ENCODE results near the gene TAF4B. TPM values are rescaled to one million over a fixed set of nuclear protein-coding genes. Genes with fewer than 3 reads are reported as not detected.

Gene TAF4B
- total and polyA plus RNA-seq, 9 of the 15 experiments (the other 6 are each of a cell fraction or from before 2014, with no cell fraction given) = 4.5 to 25.3 (median 20.5) TPM

DNA sequence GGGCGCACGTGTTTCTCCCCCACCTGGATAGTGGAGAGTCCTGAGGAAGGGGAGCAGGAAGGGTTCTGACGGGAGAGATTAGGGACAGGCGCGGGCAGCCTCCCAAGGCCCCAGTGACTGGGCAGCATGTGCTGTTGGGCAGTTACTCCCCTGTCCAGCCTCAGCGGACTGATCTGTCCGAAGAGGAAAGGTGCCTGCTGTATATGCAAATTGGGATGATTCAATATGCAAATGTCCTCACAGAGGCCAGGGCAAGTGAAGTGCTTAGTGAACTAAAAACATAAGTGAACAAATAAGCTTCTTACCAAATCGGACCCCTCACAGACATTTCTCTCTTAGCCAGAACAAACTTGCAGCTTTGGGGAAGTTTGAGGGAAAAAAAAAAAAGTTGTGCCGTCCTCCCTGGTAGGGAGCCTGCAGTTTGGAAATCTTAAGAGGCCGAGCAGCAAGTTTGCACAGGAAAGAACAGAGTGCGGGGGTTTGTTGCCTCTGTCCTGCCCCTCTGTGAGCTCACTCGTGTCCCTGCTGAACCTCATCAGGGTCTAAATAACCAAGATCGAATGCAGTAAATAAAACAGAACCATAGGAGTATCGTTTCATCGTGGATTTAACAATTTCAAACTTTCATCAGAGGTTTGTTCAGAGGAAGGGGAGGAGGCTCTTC lies 180.7 kb downstream of the TAF4B start:
- intact Hi-C loops (cut with micrococcal nuclease) = loop anchor here (10.0 kb wide), 1 partner anchor 238 kb away; no protein-coding TSS in a partner anchor
- no peak for FAIRE-seq
- Histone ChIP-seq H4K20me1 (replicated peaks; ENCODE audit: control insufficient read depth, insufficient read depth, low read length) (no peaks in the 10 kb centered on the region), H3K36me3 (ENCODE audit: control insufficient read depth, insufficient read depth, low read length) (no peaks in the 10 kb centered on the region), H3K9me1 (ENCODE audit: control insufficient read depth, insufficient read depth, low read length) (no peaks in the 10 kb centered on the region), H3K4me1 (replicated peaks in 1 of 2; ENCODE audit: control insufficient read depth in 2 of 2, insufficient read depth in 2 of 2, low read length in 2 of 2) (peaks cover 0 to 3% of the 10 kb centered on the region in 2 experiments; a peak in 1 of 5 replicates), H3K4me2 (ENCODE audit: insufficient read depth, low read length) (peak overlapping the region; percentile 2; the same call in 1 of the 2 replicates), H3K27me3 (ENCODE audit: control insufficient read depth in 2 of 2, insufficient read depth in 2 of 2, low read length in 2 of 2) (peaks cover 20 to 32% of the 10 kb centered on the region in 2 experiments; a peak in 4 of 5 replicates), H3K9me3 (replicated peaks; ENCODE audit: control insufficient read depth, insufficient read depth, low read depth, low read length) (no peaks in the 10 kb centered on the region), H3K27ac (ENCODE audit: extremely low read depth, low read depth, low read length) (no peak overlapping the region), H3K79me2 (ENCODE audit: control insufficient read depth, insufficient read depth, low read length) (no peaks in the 10 kb centered on the region), H3K4me3 (no peak overlapping the region), H2AFZ (ENCODE audit: low read depth, low read length) (peak overlapping the region; percentile 7; the same call in 1 of the 2 replicates), H3K9ac (ENCODE audit: insufficient read depth in 1 of 2, low read depth in 2 of 2, low read length in 2 of 2) (no peak overlapping the region)
- CTCF ChIA-PET (ENCODE audit: low intra/inter-chr PET ratio) = no interaction called here
- in situ Hi-C loops (cut with MboI) = no loop called here
- peak in 1 of 4 experiments; percentile 12 for DNase-seq (ENCODE audit: extremely low read depth in 1 of 4, low spot score in 3 of 4)
- TF ChIP-seq ZNF507 (tag; conservative IDR thresholded peaks at IDR 0.05) = no peak
- TF ChIP-seq NFIX (CRISPR knock-in tag; IDR thresholded peaks at IDR 0.05; ENCODE audit: low read depth) = no peak
- TF ChIP-seq ILF3 (IDR thresholded peaks at IDR 0.05; ENCODE audit: borderline replicate concordance) = no peak
- no peak for TF ChIP-seq HIVEP1 (CRISPR knock-in tag; IDR thresholded peaks at IDR 0.05)
- TF ChIP-seq, protein P1, sequence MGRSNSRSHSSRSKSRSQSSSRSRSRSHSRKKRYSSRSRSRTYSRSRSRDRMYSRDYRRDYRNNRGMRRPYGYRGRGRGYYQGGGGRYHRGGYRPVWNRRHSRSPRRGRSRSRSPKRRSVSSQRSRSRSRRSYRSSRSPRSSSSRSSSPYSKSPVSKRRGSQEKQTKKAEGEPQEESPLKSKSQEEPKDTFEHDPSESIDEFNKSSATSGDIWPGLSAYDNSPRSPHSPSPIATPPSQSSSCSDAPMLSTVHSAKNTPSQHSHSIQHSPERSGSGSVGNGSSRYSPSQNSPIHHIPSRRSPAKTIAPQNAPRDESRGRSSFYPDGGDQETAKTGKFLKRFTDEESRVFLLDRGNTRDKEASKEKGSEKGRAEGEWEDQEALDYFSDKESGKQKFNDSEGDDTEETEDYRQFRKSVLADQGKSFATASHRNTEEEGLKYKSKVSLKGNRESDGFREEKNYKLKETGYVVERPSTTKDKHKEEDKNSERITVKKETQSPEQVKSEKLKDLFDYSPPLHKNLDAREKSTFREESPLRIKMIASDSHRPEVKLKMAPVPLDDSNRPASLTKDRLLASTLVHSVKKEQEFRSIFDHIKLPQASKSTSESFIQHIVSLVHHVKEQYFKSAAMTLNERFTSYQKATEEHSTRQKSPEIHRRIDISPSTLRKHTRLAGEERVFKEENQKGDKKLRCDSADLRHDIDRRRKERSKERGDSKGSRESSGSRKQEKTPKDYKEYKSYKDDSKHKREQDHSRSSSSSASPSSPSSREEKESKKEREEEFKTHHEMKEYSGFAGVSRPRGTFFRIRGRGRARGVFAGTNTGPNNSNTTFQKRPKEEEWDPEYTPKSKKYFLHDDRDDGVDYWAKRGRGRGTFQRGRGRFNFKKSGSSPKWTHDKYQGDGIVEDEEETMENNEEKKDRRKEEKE (IDR thresholded peaks at IDR 0.05; ENCODE audit: borderline replicate concordance in 1 of 2, control insufficient read depth in 1 of 2, low read depth in 2 of 2, low read length in 1 of 2) = no peak
- TF ChIP-seq SIN3B (IDR thresholded peaks at IDR 0.05; ENCODE audit: low read depth) = no peak
- no peak for TF ChIP-seq ZKSCAN8 (CRISPR knock-in tag; IDR thresholded peaks at IDR 0.05)
- peak; percentile 66 for ATAC-seq
- POLR2A ChIA-PET = no interaction called here
- BruUV-seq (replicated peaks) = no TSS peak
- WGBS (ENCODE audit: insufficient coverage, low coverage, missing lambda C conversion rate) = 9% methylated on average over 15 of the region's 15 CpGs
